HEK293 (cell line): ENCODE data around the gene CLIP3.

Experiments
- CTCF ChIP-seq: fragments of 450-650 bp; formaldehyde crosslinking; IDR thresholded peaks from 2 replicates; pipeline ENCODE4 v1.5.1; 2016; ENCODE audit warnings: missing biosample characterization, missing genetic modification characterization
- RBAK ChIP-seq: fragments of 450-650 bp; formaldehyde crosslinking; IDR thresholded peaks from 2 replicates; pipeline ENCODE4 v1.5.1; 2016; ENCODE audit warnings: missing biosample characterization, missing genetic modification characterization
- ZNF350 ChIP-seq: fragments of 450-650 bp; formaldehyde crosslinking; IDR thresholded peaks from 2 replicates; pipeline ENCODE4 v1.5.0; 2017; ENCODE audit warnings: missing biosample characterization, mild to moderate bottlenecking, missing genetic modification characterization
- ZNF544 ChIP-seq: fragments of 450-650 bp; formaldehyde crosslinking; IDR thresholded peaks from 2 replicates; pipeline ENCODE4 v1.5.0; 2017; ENCODE audit warnings: missing biosample characterization, missing genetic modification characterization
- ZNF776 ChIP-seq: fragments of 450-650 bp; formaldehyde crosslinking; IDR thresholded peaks from 2 replicates; pipeline ENCODE4 v1.5.0; 2017; ENCODE audit warnings: missing biosample characterization, missing genetic modification characterization, borderline replicate concordance
- ZNF777 ChIP-seq: fragments of 450-650 bp; formaldehyde crosslinking; IDR thresholded peaks from 2 replicates; pipeline ENCODE4 v1.5.1; 2017; ENCODE audit warnings: missing biosample characterization, missing genetic modification characterization, borderline replicate concordance
- ZNF830 ChIP-seq: fragments of 450-650 bp; IDR thresholded peaks from 2 replicates; pipeline ENCODE4 v1.5.0; 2018; ENCODE audit warnings: missing biosample characterization, missing genetic modification characterization, low read depth, mild to moderate bottlenecking, moderate library complexity

GRCh38 chr19:36049080-36049698 lies 16.5 kb upstream of the CLIP3 start:
- TF ChIP-seq ZNF350 (tag by site-specific recombination) = no peak
- TF ChIP-seq RBAK (tag by site-specific recombination) = no peak
- TF ChIP-seq CTCF = no peak
- TF ChIP-seq ZNF830 (tag by site-specific recombination) = no peak
- no peak for TF ChIP-seq ZNF777
- no peak for TF ChIP-seq ZNF544
- no peak for TF ChIP-seq ZNF776
